ENCODE results near the gene STAB2.
A peak's percentile ranks its signal among the peaks of the same experiment; 100 is the strongest.

STAB2 gene

DNA sequence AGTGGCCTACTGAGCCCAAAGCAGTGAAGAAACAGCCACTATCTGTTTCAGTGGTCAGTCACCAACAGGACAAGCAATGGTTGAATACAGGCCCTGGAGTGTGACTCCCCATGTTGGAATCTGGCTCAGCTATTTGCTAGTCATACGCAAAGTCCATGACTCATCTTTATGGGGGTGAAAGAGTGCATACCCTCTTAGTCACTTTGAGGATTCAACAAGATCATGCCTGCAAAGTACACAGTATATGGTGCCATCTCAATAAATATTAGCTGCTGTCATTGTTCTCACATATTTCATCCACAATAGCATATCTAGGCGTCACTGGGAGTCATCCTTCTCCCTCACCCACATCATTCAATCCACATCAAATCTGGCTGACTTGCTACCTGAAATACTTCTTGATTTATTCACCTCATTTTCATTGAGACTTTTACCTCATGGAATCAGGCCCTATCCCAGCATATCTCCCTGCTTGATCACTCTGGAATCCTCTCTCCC is 26.4 kb upstream of the STAB2 start:
- H3K27me3 ChIP-seq (ENCODE audit: insufficient read depth, low read length) = no peaks in the 10 kb centered on the region

GRCh38 chr12:103561174-103561573 is 25.9 kb upstream of the STAB2 start:
- no peaks in the 10 kb centered on the region for H3K36me3 ChIP-seq (ENCODE audit: insufficient read depth, low read depth, low read length)
- H3K27me3 ChIP-seq (ENCODE audit: insufficient read depth, low read length) = no peaks in the 10 kb centered on the region
- H3K27ac ChIP-seq (ENCODE audit: low read length) = no peak overlapping the region
- H3K9me3 ChIP-seq (ENCODE audit: insufficient read depth, low read depth, low read length) = no peaks in the 10 kb centered on the region
- H3K4me1 ChIP-seq (ENCODE audit: insufficient read depth, low read length) = peaks cover 2% of the 10 kb centered on the region; the same call in 1 of the 2 replicates
- no peak overlapping the region for H3K9ac ChIP-seq (ENCODE audit: low read depth, low read length)
- no peak overlapping the region for H3K4me3 ChIP-seq (ENCODE audit: low read length)

More for the DNA sequence above, 26.4 kb upstream of the STAB2 start:
- Histone ChIP-seq H3K27ac (ENCODE audit: low read length) (no peak overlapping the region), H3K4me1 (ENCODE audit: insufficient read depth, low read length) (peaks cover 2% of the 10 kb centered on the region; the same call in 1 of the 2 replicates), H3K9ac (ENCODE audit: low read depth, low read length) (no peak overlapping the region), H3K9me3 (ENCODE audit: insufficient read depth, low read depth, low read length) (no peaks in the 10 kb centered on the region), H3K36me3 (ENCODE audit: insufficient read depth, low read depth, low read length) (no peaks in the 10 kb centered on the region), H3K4me3 (ENCODE audit: low read length) (no peak overlapping the region)

GRCh38 chr12:103566398-103566797 is 20.7 kb upstream of the STAB2 start:
- H3K36me3 ChIP-seq (ENCODE audit: insufficient read depth, low read depth, low read length) = no peaks in the 10 kb centered on the region
- no peak overlapping the region for H3K27ac ChIP-seq (ENCODE audit: low read length)
- 0 out of 2 replicates have a peak, but pooled peaks cover 3% of the 10 kb centered on the region for H3K4me1 ChIP-seq (ENCODE audit: insufficient read depth, low read length)
- no peak overlapping the region for H3K9ac ChIP-seq (ENCODE audit: low read depth, low read length)
- no peaks in the 10 kb centered on the region for H3K9me3 ChIP-seq (ENCODE audit: insufficient read depth, low read depth, low read length)
- H3K27me3 ChIP-seq (ENCODE audit: insufficient read depth, low read length) = 0 out of 2 replicates have a peak, but pooled peaks cover 3% of the 10 kb centered on the region
- H3K4me3 ChIP-seq (ENCODE audit: low read length) = no peak overlapping the region

DNA sequence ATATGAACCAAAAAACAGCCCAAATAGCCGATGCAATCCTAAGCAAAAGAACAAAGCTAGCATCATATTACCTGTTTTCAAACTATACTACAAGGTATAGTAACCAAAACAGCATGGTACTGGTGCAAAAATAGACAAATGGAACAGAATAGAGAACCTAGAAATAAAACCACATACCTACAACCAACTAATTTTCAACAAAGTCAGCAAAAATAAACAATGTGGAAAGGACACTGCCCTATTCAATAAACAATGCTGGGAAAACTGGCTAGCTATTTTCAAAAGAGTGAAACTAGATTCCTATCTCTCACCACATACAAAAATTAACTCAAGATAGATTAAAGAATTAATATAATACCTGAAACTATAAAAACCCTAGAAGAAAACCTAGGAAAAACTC is 17.8 kb upstream of the STAB2 start:
- no peaks in the 10 kb centered on the region for H3K9me3 ChIP-seq (ENCODE audit: insufficient read depth, low read depth, low read length)
- H3K36me3 ChIP-seq (ENCODE audit: insufficient read depth, low read depth, low read length) = no peaks in the 10 kb centered on the region
- no peak overlapping the region for H3K4me3 ChIP-seq (ENCODE audit: low read length)
- 0 out of 2 replicates have a peak, but pooled peaks cover 3% of the 10 kb centered on the region for H3K27me3 ChIP-seq (ENCODE audit: insufficient read depth, low read length)
- no peak overlapping the region for H3K9ac ChIP-seq (ENCODE audit: low read depth, low read length)
- H3K27ac ChIP-seq (ENCODE audit: low read length) = no peak overlapping the region
- H3K4me1 ChIP-seq (ENCODE audit: insufficient read depth, low read length) = peaks cover 7% of the 10 kb centered on the region; the same call in 1 of the 2 replicates

DNA sequence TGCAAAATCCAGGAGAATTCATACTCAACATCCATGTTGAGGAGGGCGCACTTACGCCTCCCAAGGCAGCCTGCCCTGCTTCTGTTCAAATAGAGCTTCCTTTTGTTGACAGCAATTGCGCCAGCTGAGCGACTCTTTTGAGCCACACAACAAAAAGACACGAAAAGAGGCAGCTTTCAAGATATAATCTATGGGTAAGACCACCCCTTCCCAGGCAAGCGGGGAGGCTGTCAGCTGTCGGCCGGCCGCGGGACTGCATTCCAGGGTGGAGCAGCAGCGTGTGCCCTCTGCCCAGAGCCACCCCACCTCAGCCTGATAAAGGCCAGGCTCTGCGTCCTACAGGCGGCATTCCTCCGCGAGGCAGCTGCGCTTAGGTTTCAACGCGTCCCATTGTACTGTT is 15.8 kb upstream of the STAB2 start:
- 0 out of 2 replicates have a peak, but pooled peaks cover 3% of the 10 kb centered on the region for H3K27me3 ChIP-seq (ENCODE audit: insufficient read depth, low read length)
- H3K36me3 ChIP-seq (ENCODE audit: insufficient read depth, low read depth, low read length) = no peaks in the 10 kb centered on the region
- no peak overlapping the region for H3K27ac ChIP-seq (ENCODE audit: low read length)
- no peak overlapping the region for H3K9ac ChIP-seq (ENCODE audit: low read depth, low read length)
- peak overlapping the region; percentile 57; the same call in 1 of the 2 replicates for H3K4me3 ChIP-seq (ENCODE audit: low read length)
- H3K4me1 ChIP-seq (ENCODE audit: insufficient read depth, low read length) = peaks cover 16% of the 10 kb centered on the region; the same call in 1 of the 2 replicates
- H3K9me3 ChIP-seq (ENCODE audit: insufficient read depth, low read depth, low read length) = no peaks in the 10 kb centered on the region

- peaks cover 16% of the 10 kb centered on the region; the same call in 1 of the 2 replicates for H3K4me1 ChIP-seq (ENCODE audit: insufficient read depth, low read length)
- no peaks in the 10 kb centered on the region for H3K9me3 ChIP-seq (ENCODE audit: insufficient read depth, low read depth, low read length)
- no peak overlapping the region for H3K27ac ChIP-seq (ENCODE audit: low read length)
- 0 out of 2 replicates have a peak, but pooled peaks cover 3% of the 10 kb centered on the region for H3K27me3 ChIP-seq (ENCODE audit: insufficient read depth, low read length)
- H3K36me3 ChIP-seq (ENCODE audit: insufficient read depth, low read depth, low read length) = no peaks in the 10 kb centered on the region
- no peak overlapping the region for H3K4me3 ChIP-seq (ENCODE audit: low read length)
- H3K9ac ChIP-seq (ENCODE audit: low read depth, low read length) = no peak overlapping the region
Measured at GRCh38 chr12:103572312-103573045, 14.6 kb upstream of the STAB2 start.

DNA sequence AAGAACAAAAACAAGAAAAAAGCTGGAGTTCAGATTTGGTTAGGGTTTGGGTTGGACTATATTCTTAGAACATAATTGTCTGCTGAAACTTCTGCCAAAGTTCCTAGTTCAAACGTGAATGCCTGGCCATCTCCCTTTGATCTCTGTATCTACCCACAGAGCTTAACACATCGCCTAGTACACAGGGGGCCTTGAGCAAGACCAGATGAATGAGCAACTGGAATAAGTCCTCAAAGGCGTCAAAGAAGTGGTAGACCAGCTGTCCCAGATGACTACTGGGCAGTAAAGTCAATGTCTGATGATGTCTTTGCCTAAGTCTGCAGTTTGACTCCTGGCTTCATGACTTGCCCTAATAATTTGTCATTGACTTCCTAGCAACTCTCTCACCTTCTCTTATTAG is 13.9 kb upstream of the STAB2 start:
- Histone ChIP-seq H3K27ac (ENCODE audit: low read length) (no peak overlapping the region), H3K4me3 (ENCODE audit: low read length) (no peak overlapping the region), H3K9me3 (ENCODE audit: insufficient read depth, low read depth, low read length) (no peaks in the 10 kb centered on the region), H3K9ac (ENCODE audit: low read depth, low read length) (no peak overlapping the region), H3K4me1 (ENCODE audit: insufficient read depth, low read length) (peaks cover 16% of the 10 kb centered on the region; the same call in 1 of the 2 replicates), H3K36me3 (ENCODE audit: insufficient read depth, low read depth, low read length) (no peaks in the 10 kb centered on the region), H3K27me3 (ENCODE audit: insufficient read depth, low read length) (0 out of 2 replicates have a peak, but pooled peaks cover 3% of the 10 kb centered on the region)

DNA sequence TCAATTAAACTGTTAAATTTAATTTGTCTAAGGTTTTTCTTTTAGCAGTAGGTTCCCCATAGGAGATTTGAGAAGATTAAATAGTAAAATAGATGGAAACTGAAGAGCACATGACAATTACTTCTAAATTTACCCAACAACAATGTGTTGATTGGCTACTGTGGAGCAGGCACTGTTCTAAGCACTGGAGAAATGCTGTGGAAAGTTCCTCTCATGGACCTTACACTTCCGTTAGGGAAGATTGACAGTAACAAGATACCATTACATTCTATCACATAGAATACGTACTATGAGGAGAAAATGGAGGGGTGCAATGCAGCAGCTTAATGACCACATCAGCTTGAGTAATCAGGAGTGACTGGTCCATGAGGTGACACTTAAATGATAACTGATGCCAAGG is 8.1 kb upstream of the STAB2 start:
- no peaks in the 10 kb centered on the region for H3K27me3 ChIP-seq (ENCODE audit: insufficient read depth, low read length)
- no peak overlapping the region for H3K27ac ChIP-seq (ENCODE audit: low read length)
- peaks cover 13% of the 10 kb centered on the region; the same call in 1 of the 2 replicates for H3K4me1 ChIP-seq (ENCODE audit: insufficient read depth, low read length)
- no peak overlapping the region for H3K9ac ChIP-seq (ENCODE audit: low read depth, low read length)
- no peaks in the 10 kb centered on the region for H3K9me3 ChIP-seq (ENCODE audit: insufficient read depth, low read depth, low read length)
- no peak overlapping the region for H3K4me3 ChIP-seq (ENCODE audit: low read length)
- no peaks in the 10 kb centered on the region for H3K36me3 ChIP-seq (ENCODE audit: insufficient read depth, low read depth, low read length)

DNA sequence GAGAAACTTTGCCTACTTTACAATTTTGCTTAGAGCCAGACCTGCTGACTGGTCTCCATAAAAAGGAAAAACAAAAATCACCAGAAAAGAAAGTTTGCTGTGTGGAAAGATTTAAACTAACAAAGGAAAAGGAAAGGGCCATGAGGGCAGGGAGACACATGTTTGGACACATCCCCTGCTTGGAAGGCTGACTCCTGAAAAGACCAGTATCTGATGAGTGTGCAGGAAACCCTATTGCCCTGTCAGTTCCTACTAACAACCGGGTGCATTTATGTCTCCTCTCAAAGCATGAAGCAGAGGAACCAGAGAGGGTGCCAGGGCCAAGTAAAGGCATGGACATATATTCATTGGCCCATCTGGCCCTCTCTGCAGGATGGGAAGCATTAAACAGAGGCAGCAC is 7.0 kb upstream of the STAB2 start:
- H3K9ac ChIP-seq (ENCODE audit: low read depth, low read length) = no peak overlapping the region
- H3K36me3 ChIP-seq (ENCODE audit: insufficient read depth, low read depth, low read length) = no peaks in the 10 kb centered on the region
- H3K4me3 ChIP-seq (ENCODE audit: low read length) = no peak overlapping the region
- H3K4me1 ChIP-seq (ENCODE audit: insufficient read depth, low read length) = peaks cover 4% of the 10 kb centered on the region; the same call in 1 of the 2 replicates
- H3K27me3 ChIP-seq (ENCODE audit: insufficient read depth, low read length) = no peaks in the 10 kb centered on the region
- no peaks in the 10 kb centered on the region for H3K9me3 ChIP-seq (ENCODE audit: insufficient read depth, low read depth, low read length)
- no peak overlapping the region for H3K27ac ChIP-seq (ENCODE audit: low read length)

DNA sequence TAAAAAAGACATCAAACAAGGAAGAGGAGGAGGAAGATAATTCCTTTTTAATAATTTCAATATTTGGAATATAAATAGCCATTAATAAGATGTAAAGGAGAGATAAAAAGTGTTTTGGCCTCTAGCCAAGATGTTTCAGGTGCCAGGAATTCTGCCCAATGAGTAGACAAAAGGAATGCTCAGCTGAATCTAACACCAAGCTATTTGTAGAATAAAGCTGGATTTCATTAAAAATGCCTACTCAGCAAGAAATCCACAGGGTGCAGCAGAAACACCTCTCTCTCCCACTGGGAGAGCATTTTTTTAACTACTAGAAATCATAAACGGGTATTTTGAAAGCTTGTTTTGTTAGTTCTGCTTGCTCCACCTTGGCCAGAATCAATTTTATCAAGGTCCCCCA is 4.1 kb upstream of the STAB2 start:
- Histone ChIP-seq H3K36me3 (ENCODE audit: insufficient read depth, low read depth, low read length) (no peaks in the 10 kb centered on the region), H3K4me3 (ENCODE audit: low read length) (no peak overlapping the region), H3K9me3 (ENCODE audit: insufficient read depth, low read depth, low read length) (no peaks in the 10 kb centered on the region), H3K4me1 (ENCODE audit: insufficient read depth, low read length) (peaks cover 3% of the 10 kb centered on the region; the same call in 1 of the 2 replicates), H3K9ac (ENCODE audit: low read depth, low read length) (no peak overlapping the region), H3K27ac (ENCODE audit: low read length) (no peak overlapping the region), H3K27me3 (ENCODE audit: insufficient read depth, low read length) (no peaks in the 10 kb centered on the region)

DNA sequence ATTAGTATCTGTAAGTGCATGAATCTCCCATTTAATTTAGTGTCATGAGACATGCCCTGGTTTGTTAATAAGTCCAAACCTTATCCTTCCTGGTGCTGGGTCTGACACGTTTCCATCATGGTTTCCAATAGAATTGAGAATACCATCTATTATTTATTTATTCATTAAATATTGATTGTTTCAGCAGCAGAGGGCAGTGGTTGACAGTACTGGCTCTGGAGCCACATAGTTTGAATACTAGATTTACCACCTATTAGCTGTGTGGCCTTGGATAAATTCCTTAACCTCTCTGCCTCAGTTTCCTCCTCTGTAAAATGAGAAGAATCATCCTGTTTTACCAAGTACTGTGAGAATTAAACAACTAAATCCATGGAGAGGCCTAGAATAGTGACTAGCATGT is 941 bp upstream of the STAB2 start:
- Histone ChIP-seq H3K27me3 (ENCODE audit: insufficient read depth, low read length) (no peaks in the 10 kb centered on the region), H3K4me3 (ENCODE audit: low read length) (no peak overlapping the region)

GRCh38 chr12:103588680-103589079 is 1.6 kb downstream of the STAB2 start:
- Histone ChIP-seq H3K36me3 (ENCODE audit: insufficient read depth, low read depth, low read length) (no peaks in the 10 kb centered on the region), H3K4me3 (ENCODE audit: low read length) (no peak overlapping the region), H3K9ac (ENCODE audit: low read depth, low read length) (no peak overlapping the region), H3K27ac (ENCODE audit: low read length) (no peak overlapping the region), H3K9me3 (ENCODE audit: insufficient read depth, low read depth, low read length) (no peaks in the 10 kb centered on the region), H3K27me3 (ENCODE audit: insufficient read depth, low read length) (no peaks in the 10 kb centered on the region), H3K4me1 (ENCODE audit: insufficient read depth, low read length) (no peaks in the 10 kb centered on the region)

More for the DNA sequence above, 941 bp upstream of the STAB2 start:
- H3K9me3 ChIP-seq (ENCODE audit: insufficient read depth, low read depth, low read length) = no peaks in the 10 kb centered on the region
- no peak overlapping the region for H3K9ac ChIP-seq (ENCODE audit: low read depth, low read length)
- no peaks in the 10 kb centered on the region for H3K36me3 ChIP-seq (ENCODE audit: insufficient read depth, low read depth, low read length)
- no peak overlapping the region for H3K27ac ChIP-seq (ENCODE audit: low read length)
- peaks cover 3% of the 10 kb centered on the region; the same call in 1 of the 2 replicates for H3K4me1 ChIP-seq (ENCODE audit: insufficient read depth, low read length)
